PC-3 (cell line): ENCODE data around the gene KXD1. TPM values are rescaled to one million over a fixed set of nuclear protein-coding genes. Genes with fewer than 3 reads are reported as not detected.

Source experiments
- ATAC-seq: fragments of 200-7000 bp; cut with Tn5 transposase; 2 replicates; pipeline ENCODE4 v1.9.1; 2020; ENCODE audit warnings: mild to moderate bottlenecking, moderate library complexity
- BruUV-seq: library from RNA; stranded (reverse); fragments of 400-500 nt; replicated peaks from 2 replicates; lab custom pipeline; 2021; lab: Mats Ljungman, UMichigan
- CTCF ChIA-PET: fragments of 300-600 bp; sonication (Branson Sonifier 250); formaldehyde crosslinking; loops from one replicate; lab custom pipeline; 2022; ENCODE audit warnings: antibody characterized with exemption; lab: Charles Lee
- POLR2A ChIA-PET: fragments of 300-600 bp; sonication (Branson Sonifier 250); formaldehyde crosslinking; loops from one replicate; lab custom pipeline; 2022; ENCODE audit warnings: antibody characterized with exemption; ENCODE audit not compliant: unreplicated experiment; lab: Charles Lee
- DNase-seq: peaks from one replicate; pipeline ENCODE4 v3.0.0-alpha.2; 2015
- H2AFZ ChIP-seq: fragments of 300-600 bp; sonication (generic); 2 replicates; pipeline ENCODE4 v1.6.0; 2016; ENCODE audit warnings: antibody characterized with exemption, low read length
- H3F3A ChIP-seq: fragments of 300-600 bp; sonication (generic); one replicate; pipeline ENCODE4 v1.6.0; 2017; ENCODE audit warnings: antibody characterized with exemption, low read length, control low read depth, mild to moderate bottlenecking; ENCODE audit not compliant: unreplicated experiment
- H3K27ac ChIP-seq: fragments of 300-600 bp; sonication (generic); 2 replicates; pipeline ENCODE4 v1.5.1; 2016; ENCODE audit warnings: mild to moderate bottlenecking, low read length
- H3K27me3 ChIP-seq: fragments of 300-600 bp; sonication (generic); 2 replicates; pipeline ENCODE4 v1.6.1; 2016; ENCODE audit warnings: low read length, mixed read lengths
- H3K36me3 ChIP-seq: fragments of 300-600 bp; sonication (generic); 2 replicates; pipeline ENCODE4 v1.6.1; 2016; ENCODE audit warnings: low read depth, mixed run types, low read length, mixed read lengths
- H3K4me1 ChIP-seq: fragments of 300-600 bp; sonication (generic); 2 replicates; pipeline ENCODE4 v1.5.1; 2016; ENCODE audit warnings: low read length; ENCODE audit not compliant: insufficient read depth
- H3K4me2 ChIP-seq: fragments of 300-600 bp; sonication (generic); 2 replicates; pipeline ENCODE4 v1.6.0; 2016; ENCODE audit warnings: low read length
- H3K4me3 ChIP-seq: fragments of 300-600 bp; sonication (generic); 2 replicates; pipeline ENCODE4 v1.5.1; 2016; ENCODE audit warnings: mild to moderate bottlenecking, low read length, mixed read lengths
- H3K79me2 ChIP-seq: fragments of 300-600 bp; sonication (generic); 2 replicates; pipeline ENCODE4 v1.6.1; 2017; ENCODE audit warnings: low read length, mixed read lengths
- H3K9ac ChIP-seq: fragments of 300-600 bp; sonication (generic); 2 replicates; pipeline ENCODE4 v1.6.0; 2016; ENCODE audit warnings: mild to moderate bottlenecking, low read length
- H3K9me2 ChIP-seq: fragments of 300-600 bp; sonication (generic); replicated peaks from 2 replicates; pipeline ENCODE4 v1.6.1; 2016; ENCODE audit warnings: mixed run types, low read length, mixed read lengths
- H3K9me3 ChIP-seq: fragments of 300-600 bp; sonication (generic); 2 replicates; pipeline ENCODE4 v1.6.1; 2016; ENCODE audit warnings: low read length, mixed read lengths
- H4K20me1 ChIP-seq: fragments of 300-600 bp; sonication (generic); 2 replicates; pipeline ENCODE4 v1.6.1; 2016; ENCODE audit warnings: low read length, mixed read lengths
- EZH2 ChIP-seq: fragments of 300-600 bp; sonication (generic); IDR thresholded peaks from one replicate; pipeline ENCODE4 v1.6.1; 2017; ENCODE audit warnings: antibody characterized with exemption, mild to moderate bottlenecking, low read length; ENCODE audit not compliant: unreplicated experiment
- EZH2phosphoT487 ChIP-seq: fragments of 300-600 bp; sonication (generic); IDR thresholded peaks from 2 replicates; pipeline ENCODE4 v1.6.1; 2018; ENCODE audit warnings: mild to moderate bottlenecking, antibody characterized with exemption, low read length, borderline replicate concordance
- intact Hi-C: fragments of 100-400 bp; cut with micrococcal nuclease; formaldehyde crosslinking; loops from 2 replicates; pipeline ENCODE4 v1.9.0; 2023
- total RNA-seq: library from RNA; depleted of rRNA; stranded (reverse); fragments of >200 nt; gene quantifications from 2 replicates; pipeline ENCODE4 v1.2.3, GENCODE V29; 2014
- TF ChIP-seq, protein P1 (sequence below): fragments of 300-600 bp; sonication (generic); conservative IDR thresholded peaks from 2 replicates; pipeline ENCODE4 v1.5.1; 2017; ENCODE audit warnings: antibody characterized with exemption, low read depth, mild to moderate bottlenecking, low read length

The KXD1 gene
- total RNA-seq, 1 experiment from 2014 or later = 137 TPM

GRCh38 chr19:18589380-18590272, 32.0 kb downstream of the KXD1 start:
- Histone ChIP-seq H3K4me1 (peaks cover 24% of the 10 kb centered on the region), H2AFZ (peak overlapping the region; percentile 89), H3K36me3 (no peaks in the 10 kb centered on the region), H3K27ac (peak overlapping the region; percentile 88), H3K4me3 (peak overlapping the region; percentile 79), H3K9me2 (no peaks in the 10 kb centered on the region), H3F3A (no peaks in the 10 kb centered on the region), H3K79me2 (peaks cover 13% of the 10 kb centered on the region), H4K20me1 (no peaks in the 10 kb centered on the region), H3K27me3 (no peaks in the 10 kb centered on the region), H3K9ac (peak overlapping the region; percentile 92), H3K4me2 (peak overlapping the region; percentile 98), H3K9me3 (no peaks in the 10 kb centered on the region)
- TF ChIP-seq EZH2 (no peak), EZH2phosphoT487 (no peak)
- TF ChIP-seq, protein P1, sequence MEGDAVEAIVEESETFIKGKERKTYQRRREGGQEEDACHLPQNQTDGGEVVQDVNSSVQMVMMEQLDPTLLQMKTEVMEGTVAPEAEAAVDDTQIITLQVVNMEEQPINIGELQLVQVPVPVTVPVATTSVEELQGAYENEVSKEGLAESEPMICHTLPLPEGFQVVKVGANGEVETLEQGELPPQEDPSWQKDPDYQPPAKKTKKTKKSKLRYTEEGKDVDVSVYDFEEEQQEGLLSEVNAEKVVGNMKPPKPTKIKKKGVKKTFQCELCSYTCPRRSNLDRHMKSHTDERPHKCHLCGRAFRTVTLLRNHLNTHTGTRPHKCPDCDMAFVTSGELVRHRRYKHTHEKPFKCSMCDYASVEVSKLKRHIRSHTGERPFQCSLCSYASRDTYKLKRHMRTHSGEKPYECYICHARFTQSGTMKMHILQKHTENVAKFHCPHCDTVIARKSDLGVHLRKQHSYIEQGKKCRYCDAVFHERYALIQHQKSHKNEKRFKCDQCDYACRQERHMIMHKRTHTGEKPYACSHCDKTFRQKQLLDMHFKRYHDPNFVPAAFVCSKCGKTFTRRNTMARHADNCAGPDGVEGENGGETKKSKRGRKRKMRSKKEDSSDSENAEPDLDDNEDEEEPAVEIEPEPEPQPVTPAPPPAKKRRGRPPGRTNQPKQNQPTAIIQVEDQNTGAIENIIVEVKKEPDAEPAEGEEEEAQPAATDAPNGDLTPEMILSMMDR = no peak
- intact Hi-C loops = no loop called here
- DNase-seq = peak; percentile 63
- ChIA-PET CTCF (interaction anchor here (0.6 to 1.0 kb wide), 4 partner anchors 32 to 496 kb away, joined by 3 to 5 read pairs (median 3); partner anchors contain the start of gene KXD1), POLR2A (interaction anchor here (0.6 to 1.5 kb wide), 3 partner anchors 18 to 329 kb away, joined by 3 to 8 read pairs (median 7); partner anchors contain the start of genes COPE and UBA52)
- ATAC-seq = peak; percentile 61
- TSS peak; percentile 43 for BruUV-seq

- no peaks in the 10 kb centered on the region for H3K9me2 ChIP-seq
- no peak for TF ChIP-seq EZH2
- TF ChIP-seq, protein P1 = no peak
- TF ChIP-seq EZH2phosphoT487 = no peak
- H3K27ac ChIP-seq = no peak overlapping the region
- H3K4me1 ChIP-seq = peaks cover 27% of the 10 kb centered on the region
- no peaks in the 10 kb centered on the region for H3F3A ChIP-seq
- H3K36me3 ChIP-seq = no peaks in the 10 kb centered on the region
- no peaks in the 10 kb centered on the region for H3K27me3 ChIP-seq
- ChIA-PET POLR2A (no interaction called here), CTCF (interaction anchor here (1.0 kb wide), 1 partner anchor 139 kb away, joined by 3 read pairs; no protein-coding TSS in a partner anchor)
- peak overlapping the region; percentile 79; the same call in 1 of the 2 replicates for H3K4me3 ChIP-seq
- H3K9me3 ChIP-seq = no peaks in the 10 kb centered on the region
- H4K20me1 ChIP-seq = no peaks in the 10 kb centered on the region
- no peak for DNase-seq
- intact Hi-C loops = no loop called here
- peak overlapping the region; percentile 98 for H3K4me2 ChIP-seq
- no peak for ATAC-seq
- no peak overlapping the region for H3K9ac ChIP-seq
- H2AFZ ChIP-seq = no peak overlapping the region
- BruUV-seq = no TSS peak
- peaks cover 13% of the 10 kb centered on the region for H3K79me2 ChIP-seq
These were observed 32.9 kb downstream of the KXD1 start for GRCh38 chr19:18590273-18591272.
